KMS-11 (cell line): ENCODE data around the gene RPTOR.

ENCODE experiments used
- H2AFZ ChIP-seq: fragments of 200-600 bp; sonication (generic); 2 replicates; pipeline ENCODE4 v1.6.1; 2016; ENCODE audit warnings: antibody characterized with exemption, mixed run types, low read depth
- H3K27ac ChIP-seq: fragments of 200-600 bp; sonication (generic); 2 replicates; pipeline ENCODE4 v1.6.1; 2016; ENCODE audit warnings: mild to moderate bottlenecking, mixed run types
- H3K27me3 ChIP-seq: fragments of 200-600 bp; sonication (generic); 2 replicates; pipeline ENCODE4 v1.6.1; 2017; ENCODE audit warnings: mild to moderate bottlenecking, low read depth, mixed run types, moderate library complexity; ENCODE audit not compliant: insufficient read depth
- H3K36me3 ChIP-seq: fragments of 200-600 bp; sonication (generic); 2 replicates; pipeline ENCODE4 v1.6.1; 2017; ENCODE audit warnings: mild to moderate bottlenecking, mixed run types; ENCODE audit not compliant: insufficient read depth
- H3K4me1 ChIP-seq: fragments of 200-600 bp; sonication (generic); 2 replicates; pipeline ENCODE4 v1.6.1; 2016; ENCODE audit warnings: mild to moderate bottlenecking, low read depth, mixed run types; ENCODE audit not compliant: poor library complexity, severe bottlenecking
- H3K4me2 ChIP-seq: fragments of 200-600 bp; sonication (generic); 2 replicates; pipeline ENCODE4 v1.7.0; 2016; ENCODE audit warnings: mild to moderate bottlenecking, mixed run types
- H3K4me3 ChIP-seq: fragments of 200-600 bp; sonication (generic); IDR thresholded peaks from 2 replicates; pipeline ENCODE4 v1.6.1; 2017; ENCODE audit warnings: low read depth, low read length, mixed read lengths; ENCODE audit not compliant: insufficient read depth
- H3K79me2 ChIP-seq: fragments of 200-600 bp; sonication (generic); 2 replicates; pipeline ENCODE4 v1.6.1; 2016; ENCODE audit warnings: low read depth, mixed run types; ENCODE audit not compliant: insufficient read depth
- H3K9ac ChIP-seq: fragments of 200-600 bp; sonication (generic); 2 replicates; pipeline ENCODE4 v1.6.1; 2016; ENCODE audit warnings: mild to moderate bottlenecking, mixed run types
- H4K20me1 ChIP-seq: fragments of 200-600 bp; sonication (generic); 2 replicates; pipeline ENCODE4 v1.6.1; 2016; ENCODE audit warnings: mild to moderate bottlenecking, mixed run types; ENCODE audit not compliant: insufficient read depth
- TF ChIP-seq, protein P1 (sequence below): fragments of 200-600 bp; sonication (generic); conservative IDR thresholded peaks from 2 replicates; pipeline ENCODE4 v1.6.1; 2017; ENCODE audit warnings: low read depth, mild to moderate bottlenecking, antibody characterized with exemption, low read length, moderate library complexity, mixed read lengths

Gene RPTOR

DNA sequence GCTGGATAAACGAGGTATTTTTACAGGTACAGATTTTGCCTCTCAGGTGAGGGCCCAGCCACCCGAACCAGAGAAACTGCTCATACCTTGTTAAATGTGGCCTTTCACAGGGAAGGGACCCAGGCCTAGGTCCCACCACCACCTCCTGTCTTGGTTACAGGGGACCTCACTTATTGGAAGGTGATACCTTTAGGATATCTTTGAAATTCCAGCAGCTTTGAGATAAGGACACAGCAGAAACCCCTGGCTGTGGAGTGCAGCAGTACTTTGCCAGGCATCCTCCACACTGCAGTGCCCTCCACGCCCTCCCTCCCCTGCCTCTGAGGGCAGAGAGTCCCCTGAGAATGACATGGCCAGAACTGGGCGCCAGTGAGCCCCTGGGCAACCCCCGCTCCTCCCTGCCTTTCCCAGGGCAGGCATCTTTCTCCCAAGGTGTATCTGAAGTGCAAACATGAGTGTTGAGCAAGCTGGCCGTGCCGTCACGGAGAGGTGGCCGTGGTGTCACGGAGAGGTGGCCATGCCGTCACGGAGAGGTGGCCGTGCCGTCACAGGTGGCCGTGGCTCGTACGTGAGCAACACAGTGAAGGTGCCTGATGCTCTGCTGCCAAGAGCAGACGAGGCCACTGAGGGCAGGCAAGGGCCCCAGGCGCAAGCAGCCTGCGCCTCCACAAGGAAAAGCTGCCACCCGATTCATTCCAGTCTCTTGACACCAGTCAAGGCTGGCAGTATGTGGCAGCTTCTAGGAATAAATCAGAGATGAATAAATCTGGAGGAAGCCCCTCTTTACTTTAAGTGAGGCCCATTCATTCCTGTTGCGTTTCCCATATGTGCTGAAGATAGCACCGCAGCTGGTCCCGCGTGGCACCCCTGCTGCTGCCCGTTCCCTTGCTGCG is 312.5 kb downstream of the RPTOR start:
- H3K9ac ChIP-seq = no peak overlapping the region

DNA sequence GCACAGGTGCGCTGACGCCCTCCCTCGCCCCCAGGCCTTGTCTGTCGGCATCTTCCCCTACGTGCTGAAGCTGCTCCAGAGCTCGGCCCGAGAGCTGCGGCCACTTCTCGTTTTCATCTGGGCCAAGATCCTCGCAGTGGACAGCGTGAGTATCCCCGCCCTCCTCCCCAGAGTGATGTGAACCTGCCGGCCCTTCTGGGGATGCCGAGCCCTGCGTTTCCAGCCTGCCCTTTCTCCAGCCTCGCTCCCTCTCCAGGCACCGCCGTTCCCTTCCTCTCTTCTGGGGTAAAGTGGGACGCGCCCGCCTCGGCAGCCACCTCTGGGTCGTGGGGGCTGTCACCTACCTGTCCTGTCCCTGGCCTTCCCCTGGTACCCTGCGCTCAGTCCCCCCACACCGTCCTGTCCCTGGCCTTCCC is 313.1 kb downstream of the RPTOR start:
- H3K4me2 ChIP-seq = no peak overlapping the region
- no peaks in the 10 kb centered on the region for H3K4me1 ChIP-seq
- no peaks in the 10 kb centered on the region for H3K27me3 ChIP-seq
- TF ChIP-seq, protein P1, sequence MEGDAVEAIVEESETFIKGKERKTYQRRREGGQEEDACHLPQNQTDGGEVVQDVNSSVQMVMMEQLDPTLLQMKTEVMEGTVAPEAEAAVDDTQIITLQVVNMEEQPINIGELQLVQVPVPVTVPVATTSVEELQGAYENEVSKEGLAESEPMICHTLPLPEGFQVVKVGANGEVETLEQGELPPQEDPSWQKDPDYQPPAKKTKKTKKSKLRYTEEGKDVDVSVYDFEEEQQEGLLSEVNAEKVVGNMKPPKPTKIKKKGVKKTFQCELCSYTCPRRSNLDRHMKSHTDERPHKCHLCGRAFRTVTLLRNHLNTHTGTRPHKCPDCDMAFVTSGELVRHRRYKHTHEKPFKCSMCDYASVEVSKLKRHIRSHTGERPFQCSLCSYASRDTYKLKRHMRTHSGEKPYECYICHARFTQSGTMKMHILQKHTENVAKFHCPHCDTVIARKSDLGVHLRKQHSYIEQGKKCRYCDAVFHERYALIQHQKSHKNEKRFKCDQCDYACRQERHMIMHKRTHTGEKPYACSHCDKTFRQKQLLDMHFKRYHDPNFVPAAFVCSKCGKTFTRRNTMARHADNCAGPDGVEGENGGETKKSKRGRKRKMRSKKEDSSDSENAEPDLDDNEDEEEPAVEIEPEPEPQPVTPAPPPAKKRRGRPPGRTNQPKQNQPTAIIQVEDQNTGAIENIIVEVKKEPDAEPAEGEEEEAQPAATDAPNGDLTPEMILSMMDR = no peak
- H2AFZ ChIP-seq = no peak overlapping the region
- 0 out of 2 replicates have a peak, but pooled peaks cover 3% of the 10 kb centered on the region for H3K36me3 ChIP-seq
- no peaks in the 10 kb centered on the region for H4K20me1 ChIP-seq
- H3K4me3 ChIP-seq = no peak overlapping the region
- no peak overlapping the region for H3K9ac ChIP-seq
- no peak overlapping the region for H3K27ac ChIP-seq
- no peaks in the 10 kb centered on the region for H3K79me2 ChIP-seq

More for the DNA sequence above, 312.5 kb downstream of the RPTOR start:
- TF ChIP-seq, protein P1 = no peak
- Histone ChIP-seq H4K20me1 (no peaks in the 10 kb centered on the region), H3K4me1 (no peaks in the 10 kb centered on the region), H3K27me3 (no peaks in the 10 kb centered on the region), H3K4me3 (no peak overlapping the region), H3K4me2 (no peak overlapping the region), H2AFZ (no peak overlapping the region), H3K27ac (no peak overlapping the region), H3K36me3 (0 out of 2 replicates have a peak, but pooled peaks cover 3% of the 10 kb centered on the region), H3K79me2 (no peaks in the 10 kb centered on the region)

DNA sequence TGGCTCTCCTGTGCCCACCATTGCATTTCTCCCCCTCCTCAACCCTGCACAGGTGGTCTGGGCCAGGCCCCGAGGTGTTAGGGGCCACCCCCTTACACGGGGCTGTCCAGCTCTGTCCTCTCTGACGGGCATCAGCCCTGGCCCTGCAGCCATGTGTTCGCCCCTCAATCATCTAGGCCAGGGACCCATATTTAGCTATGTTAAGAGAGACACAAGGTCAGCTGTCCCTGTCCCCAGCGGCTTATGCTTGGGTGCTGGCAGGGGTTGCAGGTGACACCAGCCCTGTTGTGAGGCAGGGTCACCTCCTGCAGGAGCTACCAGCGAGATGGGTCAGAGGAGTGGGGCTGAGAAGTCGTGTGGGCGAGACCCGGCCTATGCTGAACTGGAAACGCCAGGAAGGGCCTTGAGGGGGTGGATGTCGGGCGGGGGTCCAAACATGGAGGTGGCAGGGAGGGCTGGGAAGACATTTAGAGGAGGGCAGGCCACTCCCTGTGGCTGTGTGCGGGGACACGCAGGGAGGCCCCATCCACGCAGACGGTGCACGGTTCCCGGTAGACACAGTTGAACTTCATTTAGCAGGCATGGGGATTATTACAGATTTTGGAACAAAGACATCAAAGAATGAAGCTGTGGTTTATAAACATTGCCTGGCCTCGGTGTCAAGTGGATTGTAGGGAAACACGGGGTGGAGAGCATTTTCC is 313.8 kb downstream of the RPTOR start:
- Histone ChIP-seq H3K4me2 (no peak overlapping the region), H3K9ac (no peak overlapping the region)
- TF ChIP-seq, protein P1 = no peak

DNA sequence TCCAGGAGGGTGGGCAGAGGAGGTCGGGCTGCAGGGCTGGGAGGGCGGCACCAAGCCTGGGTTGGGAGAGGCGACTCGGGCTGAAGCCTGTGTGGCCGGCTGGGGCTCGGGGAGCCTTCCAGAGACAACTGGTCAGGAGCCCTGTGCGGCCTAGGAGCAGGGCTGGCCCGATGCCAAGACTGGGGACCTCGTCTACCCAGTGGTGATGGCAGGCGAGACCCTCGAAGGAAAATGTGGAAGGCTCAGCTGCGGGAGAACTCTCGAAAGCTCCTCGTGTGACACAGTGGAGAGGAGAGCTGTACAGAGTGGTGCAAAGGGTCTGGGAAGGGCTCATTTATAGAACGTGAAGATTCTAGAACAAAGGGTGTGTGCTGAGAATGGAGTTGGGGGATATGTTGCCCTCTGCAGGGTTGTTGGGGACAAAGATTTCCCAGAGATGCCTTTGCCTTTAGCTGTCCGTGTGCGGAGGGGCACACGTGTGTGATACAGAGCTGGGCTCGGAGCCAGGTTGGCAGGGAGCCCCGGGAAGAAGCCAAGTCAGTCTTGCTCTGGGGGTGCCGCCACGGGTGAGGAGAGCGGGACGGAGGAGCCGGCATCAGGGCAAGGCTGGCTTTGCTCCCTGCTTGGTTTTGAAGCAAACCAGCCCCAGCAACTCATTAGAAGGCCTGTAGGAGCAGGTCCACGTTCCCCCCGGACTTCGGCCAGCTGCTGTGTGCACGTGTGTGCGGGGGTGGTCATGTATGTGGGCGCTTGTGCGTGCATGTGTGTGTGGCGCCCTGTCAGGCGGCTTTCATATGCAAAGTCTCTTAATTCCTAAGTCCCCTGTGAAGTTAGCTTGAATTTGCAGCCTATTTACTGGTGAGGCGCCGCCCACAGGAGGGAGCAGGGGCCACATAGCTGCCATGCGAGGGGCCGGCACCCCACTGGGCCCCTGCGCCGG is 314.6 kb downstream of the RPTOR start:
- no peaks in the 10 kb centered on the region for H3K79me2 ChIP-seq
- no peak overlapping the region for H3K4me3 ChIP-seq
- 0 out of 2 replicates have a peak, but pooled peaks cover 3% of the 10 kb centered on the region for H3K36me3 ChIP-seq
- no peak overlapping the region for H3K9ac ChIP-seq
- H3K27me3 ChIP-seq = no peaks in the 10 kb centered on the region
- H4K20me1 ChIP-seq = no peaks in the 10 kb centered on the region
- H3K4me2 ChIP-seq = no peak overlapping the region
- H3K27ac ChIP-seq = no peak overlapping the region
- no peaks in the 10 kb centered on the region for H3K4me1 ChIP-seq
- no peak overlapping the region for H2AFZ ChIP-seq
- TF ChIP-seq, protein P1 = no peak

More for the DNA sequence above, 313.8 kb downstream of the RPTOR start:
- Histone ChIP-seq H3K79me2 (no peaks in the 10 kb centered on the region), H3K27ac (no peak overlapping the region), H4K20me1 (no peaks in the 10 kb centered on the region), H3K4me3 (no peak overlapping the region), H3K36me3 (0 out of 2 replicates have a peak, but pooled peaks cover 3% of the 10 kb centered on the region), H3K27me3 (no peaks in the 10 kb centered on the region), H2AFZ (no peak overlapping the region), H3K4me1 (no peaks in the 10 kb centered on the region)
